PC-9 (cell line): Measurements from ENCODE around the gene MIEN1.

ENCODE experiments used
- EZH2 ChIP-seq: fragments of 200-600 bp; sonication (generic); IDR thresholded peaks from 2 replicates; pipeline ENCODE4 v1.8.0; 2017; ENCODE audit warnings: antibody characterized with exemption, low read depth
- TF ChIP-seq, protein P1 (sequence below): fragments of 200-600 bp; sonication (generic); conservative IDR thresholded peaks from 2 replicates; pipeline ENCODE4 v1.6.1; 2017; ENCODE audit warnings: mixed run types, antibody characterized with exemption, mild to moderate bottlenecking, moderate library complexity

DNA sequence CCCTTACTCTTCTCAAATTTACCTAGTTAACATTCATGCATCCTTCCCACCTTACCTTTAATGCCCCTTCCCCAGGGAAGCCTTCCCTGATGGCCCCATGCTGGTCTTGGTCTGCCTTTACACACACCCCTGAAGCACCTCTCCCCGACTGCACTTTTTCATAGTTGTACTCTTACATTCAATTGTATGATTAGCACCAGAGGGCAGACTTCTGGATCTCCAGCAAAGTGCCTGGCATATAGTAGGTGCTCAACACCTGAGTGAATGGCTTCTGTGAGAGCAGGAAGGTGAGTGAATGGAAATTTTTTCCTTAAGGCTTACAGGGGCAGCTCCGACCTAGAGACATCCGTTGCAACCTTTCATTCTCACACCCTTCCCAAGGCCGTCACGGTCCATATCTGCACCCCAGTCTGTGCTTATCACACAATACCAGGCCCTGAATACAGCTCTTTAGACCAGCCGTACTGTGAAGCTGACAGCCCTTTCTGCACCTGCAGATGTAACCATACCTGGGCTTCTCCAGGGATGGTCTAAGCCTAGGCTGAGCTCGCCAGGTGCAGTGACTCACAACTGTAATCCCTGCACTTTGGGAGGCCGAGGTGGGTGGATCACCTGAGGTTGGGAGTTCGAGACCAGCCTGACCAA, 46.9 kb downstream of the MIEN1 start:
- TF ChIP-seq, protein P1, sequence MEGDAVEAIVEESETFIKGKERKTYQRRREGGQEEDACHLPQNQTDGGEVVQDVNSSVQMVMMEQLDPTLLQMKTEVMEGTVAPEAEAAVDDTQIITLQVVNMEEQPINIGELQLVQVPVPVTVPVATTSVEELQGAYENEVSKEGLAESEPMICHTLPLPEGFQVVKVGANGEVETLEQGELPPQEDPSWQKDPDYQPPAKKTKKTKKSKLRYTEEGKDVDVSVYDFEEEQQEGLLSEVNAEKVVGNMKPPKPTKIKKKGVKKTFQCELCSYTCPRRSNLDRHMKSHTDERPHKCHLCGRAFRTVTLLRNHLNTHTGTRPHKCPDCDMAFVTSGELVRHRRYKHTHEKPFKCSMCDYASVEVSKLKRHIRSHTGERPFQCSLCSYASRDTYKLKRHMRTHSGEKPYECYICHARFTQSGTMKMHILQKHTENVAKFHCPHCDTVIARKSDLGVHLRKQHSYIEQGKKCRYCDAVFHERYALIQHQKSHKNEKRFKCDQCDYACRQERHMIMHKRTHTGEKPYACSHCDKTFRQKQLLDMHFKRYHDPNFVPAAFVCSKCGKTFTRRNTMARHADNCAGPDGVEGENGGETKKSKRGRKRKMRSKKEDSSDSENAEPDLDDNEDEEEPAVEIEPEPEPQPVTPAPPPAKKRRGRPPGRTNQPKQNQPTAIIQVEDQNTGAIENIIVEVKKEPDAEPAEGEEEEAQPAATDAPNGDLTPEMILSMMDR = no peak
- no peak for TF ChIP-seq EZH2
